ENCODE data around the gene TMEM187.

Gene TMEM187

GRCh38 chrX:153934762-153935325, 37.7 kb upstream of the TMEM187 start, which contains the start of gene NAA10:
Gene NAA10, minus strand, starts transcription at chrX:153935037. Its CDS starts 133 bp downstream, at chrX:153934904.
- in situ Hi-C loops (cut with MboI; ENCODE audit: low sequenced_read_pairs), result no loop called here

GRCh38 chrX:153935326-153935851, 37.2 kb upstream of the TMEM187 start:
- in situ Hi-C loops (cut with MboI; ENCODE audit: low sequenced_read_pairs), result no loop called here

DNA sequence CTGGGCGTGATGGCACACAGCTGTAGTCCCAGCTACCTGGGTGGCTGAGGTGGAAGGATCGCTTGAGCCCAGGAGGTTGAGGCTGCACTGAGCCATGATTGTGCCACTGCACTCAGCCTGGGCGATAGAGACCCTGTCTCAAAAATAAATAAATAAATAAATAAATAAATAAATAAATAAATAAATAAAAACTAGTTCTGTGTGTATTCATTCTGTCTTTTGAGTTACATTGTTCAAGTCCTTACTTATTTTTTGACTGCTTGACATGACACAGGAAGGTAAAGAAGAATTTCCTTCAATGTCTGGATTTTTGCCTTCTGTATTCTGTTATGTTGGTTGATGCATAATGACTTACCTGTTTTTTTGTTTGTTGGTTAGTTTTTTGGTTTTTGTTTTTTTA, 35.5 kb upstream of the TMEM187 start:
- in situ Hi-C loops (cut with MboI; ENCODE audit: low sequenced_read_pairs), result no loop called here

DNA sequence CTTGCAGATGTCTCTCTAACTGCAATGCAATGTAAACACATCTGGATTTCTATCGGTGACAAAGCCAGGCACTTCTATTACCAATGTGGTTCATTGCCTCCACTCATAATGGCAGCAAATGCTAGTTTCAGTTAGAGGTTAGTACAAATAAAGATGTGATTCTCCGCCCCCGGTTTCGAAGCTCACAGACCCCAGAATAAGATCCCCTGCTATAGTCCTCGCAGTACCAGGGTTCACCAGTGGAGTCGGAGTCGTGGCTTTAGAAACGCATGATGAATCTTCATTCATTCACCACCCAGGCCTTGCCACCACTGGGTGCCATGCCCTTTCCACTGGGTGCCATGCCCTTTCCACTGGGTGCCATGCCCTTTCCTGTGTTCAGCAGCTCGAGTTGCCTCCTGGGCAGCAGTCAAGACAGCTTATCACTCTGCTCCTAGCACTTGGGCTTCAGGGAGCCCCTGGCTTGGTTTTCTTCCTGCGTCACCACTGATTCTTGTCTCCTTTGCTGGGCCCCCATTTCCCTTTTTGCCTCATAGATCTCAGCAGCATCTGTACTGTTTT, 34.2 kb upstream of the TMEM187 start:
- in situ Hi-C loops (cut with MboI; ENCODE audit: low sequenced_read_pairs), result no loop called here

DNA sequence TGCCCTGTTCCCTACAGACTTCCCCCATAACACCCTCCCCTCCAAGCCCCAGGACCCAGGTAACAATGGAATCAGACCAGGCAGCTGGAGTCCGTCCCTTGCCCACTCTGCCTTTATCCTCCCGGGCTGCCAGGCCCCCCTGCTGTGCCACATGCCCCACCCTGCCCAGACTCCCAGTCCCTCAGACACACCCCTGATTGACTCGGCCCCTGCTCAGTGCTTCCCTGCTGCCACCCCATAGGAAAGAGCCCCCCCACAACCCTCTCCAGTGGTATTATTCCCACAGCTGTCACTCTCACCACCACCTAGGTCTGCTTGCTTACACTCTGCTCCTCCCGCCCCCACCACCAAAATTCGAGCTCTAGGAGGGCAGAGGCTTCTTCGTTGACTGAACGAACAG, 33.0 kb upstream of the TMEM187 start:
- in situ Hi-C loops (cut with MboI; ENCODE audit: low sequenced_read_pairs), result no loop called here

GRCh38 chrX:153941336-153942252, 31.0 kb upstream of the TMEM187 start:
- in situ Hi-C loops (cut with MboI; ENCODE audit: low sequenced_read_pairs), result no loop called here

DNA sequence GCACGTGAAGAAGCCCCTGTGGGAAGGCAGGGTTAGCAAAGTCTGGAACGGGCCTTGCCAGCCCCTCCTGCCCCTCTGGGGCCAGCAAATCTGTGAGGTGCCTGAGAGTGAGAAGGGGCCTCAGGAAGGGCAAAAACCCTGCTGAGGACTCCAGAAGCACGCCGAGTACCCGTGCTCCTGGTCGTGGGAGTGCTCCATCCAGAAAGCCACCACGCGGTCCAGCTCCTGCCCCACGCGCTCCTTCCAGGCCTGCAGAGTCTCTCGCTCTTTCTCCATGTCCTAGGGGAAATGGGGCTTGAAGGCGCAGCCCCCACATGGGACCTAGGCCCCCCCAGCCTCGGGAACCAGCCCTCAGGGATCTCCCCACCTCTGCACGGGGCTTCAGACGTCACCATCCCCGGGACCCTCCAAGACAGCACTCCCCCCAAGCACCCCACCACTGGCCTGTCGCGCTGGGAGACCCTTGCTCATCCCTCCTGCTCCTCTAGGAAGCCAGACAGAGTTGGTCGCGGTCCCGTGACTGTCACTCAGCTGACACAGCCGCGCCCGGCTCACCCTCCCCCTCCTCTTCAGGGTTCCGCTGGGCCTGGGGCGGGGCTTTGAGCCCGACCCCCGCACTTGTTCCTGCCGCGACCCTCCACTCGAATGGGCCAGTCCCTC, 28.3 kb upstream of the TMEM187 start, which contains the start of gene RENBP:
Gene RENBP, minus strand, starts transcription at position 504 of the 660 bp plus-strand sequence. Its CDS starts 33 bp downstream, at position 471.
- in situ Hi-C loops (cut with MboI; ENCODE audit: low sequenced_read_pairs), result no loop called here

DNA sequence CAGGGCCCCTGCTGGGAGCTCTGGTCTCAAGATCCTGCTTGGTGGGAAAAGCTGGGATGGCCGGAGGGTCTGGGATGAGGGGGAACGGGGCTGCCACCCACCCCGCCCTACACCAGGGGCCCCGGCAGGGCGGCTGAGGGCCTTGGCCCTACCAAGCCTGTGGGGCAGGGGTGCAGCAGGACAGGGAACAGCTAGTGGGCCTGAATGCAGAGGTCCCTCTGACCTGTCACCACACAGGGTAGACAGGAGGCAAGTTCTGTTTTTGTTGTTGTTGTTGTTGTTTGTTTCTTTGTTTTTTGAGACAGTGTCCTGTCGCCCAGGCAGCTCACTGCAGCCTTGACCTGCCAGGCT, 27.8 kb upstream of the TMEM187 start:
- in situ Hi-C loops (cut with MboI; ENCODE audit: low sequenced_read_pairs), result no loop called here

- in situ Hi-C loops (cut with MboI; ENCODE audit: low sequenced_read_pairs), result no loop called here
Measured at GRCh38 chrX:153945956-153946943, 26.3 kb upstream of the TMEM187 start.

DNA sequence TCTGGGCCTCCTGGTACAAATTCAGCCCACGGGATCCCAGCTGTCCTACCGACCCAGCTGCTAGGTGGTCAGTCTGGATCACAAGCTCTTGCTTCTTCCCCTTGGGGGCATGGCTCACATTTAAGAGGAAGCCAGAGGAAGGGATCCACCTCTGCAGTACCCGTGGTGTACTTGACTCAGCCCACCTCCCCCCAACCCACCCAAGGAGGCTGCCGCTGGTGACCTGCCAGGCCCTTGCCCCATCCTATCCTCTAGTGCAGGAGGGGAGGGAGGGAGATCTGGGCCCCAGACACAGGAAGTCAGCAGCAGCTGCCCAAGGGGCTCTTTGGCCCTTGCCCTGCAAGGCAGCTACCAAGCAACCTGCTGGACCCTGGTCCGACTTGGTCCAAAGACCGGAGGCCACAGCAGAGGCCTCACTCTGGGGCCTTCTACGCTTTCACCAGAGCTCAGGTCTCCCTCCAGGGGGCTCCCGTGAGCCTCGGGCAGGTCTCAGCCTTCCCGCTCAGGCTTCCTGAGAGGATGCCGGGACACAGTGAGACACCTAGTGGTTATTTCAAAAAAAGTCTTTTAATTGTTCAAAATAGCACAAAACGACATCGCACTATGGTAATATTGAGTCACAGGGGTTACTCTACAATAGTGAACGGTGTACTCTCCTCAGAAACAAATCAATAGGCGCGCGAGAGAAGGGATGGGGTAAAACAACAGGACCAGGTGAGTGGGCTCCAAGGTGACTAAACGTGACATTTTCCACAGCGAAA, 25.4 kb upstream of the TMEM187 start:
- in situ Hi-C loops (cut with MboI; ENCODE audit: low sequenced_read_pairs), result no loop called here

- in situ Hi-C loops (cut with MboI; ENCODE audit: low sequenced_read_pairs), result no loop called here
Measured at GRCh38 chrX:153948002-153948466, 24.5 kb upstream of the TMEM187 start.

DNA sequence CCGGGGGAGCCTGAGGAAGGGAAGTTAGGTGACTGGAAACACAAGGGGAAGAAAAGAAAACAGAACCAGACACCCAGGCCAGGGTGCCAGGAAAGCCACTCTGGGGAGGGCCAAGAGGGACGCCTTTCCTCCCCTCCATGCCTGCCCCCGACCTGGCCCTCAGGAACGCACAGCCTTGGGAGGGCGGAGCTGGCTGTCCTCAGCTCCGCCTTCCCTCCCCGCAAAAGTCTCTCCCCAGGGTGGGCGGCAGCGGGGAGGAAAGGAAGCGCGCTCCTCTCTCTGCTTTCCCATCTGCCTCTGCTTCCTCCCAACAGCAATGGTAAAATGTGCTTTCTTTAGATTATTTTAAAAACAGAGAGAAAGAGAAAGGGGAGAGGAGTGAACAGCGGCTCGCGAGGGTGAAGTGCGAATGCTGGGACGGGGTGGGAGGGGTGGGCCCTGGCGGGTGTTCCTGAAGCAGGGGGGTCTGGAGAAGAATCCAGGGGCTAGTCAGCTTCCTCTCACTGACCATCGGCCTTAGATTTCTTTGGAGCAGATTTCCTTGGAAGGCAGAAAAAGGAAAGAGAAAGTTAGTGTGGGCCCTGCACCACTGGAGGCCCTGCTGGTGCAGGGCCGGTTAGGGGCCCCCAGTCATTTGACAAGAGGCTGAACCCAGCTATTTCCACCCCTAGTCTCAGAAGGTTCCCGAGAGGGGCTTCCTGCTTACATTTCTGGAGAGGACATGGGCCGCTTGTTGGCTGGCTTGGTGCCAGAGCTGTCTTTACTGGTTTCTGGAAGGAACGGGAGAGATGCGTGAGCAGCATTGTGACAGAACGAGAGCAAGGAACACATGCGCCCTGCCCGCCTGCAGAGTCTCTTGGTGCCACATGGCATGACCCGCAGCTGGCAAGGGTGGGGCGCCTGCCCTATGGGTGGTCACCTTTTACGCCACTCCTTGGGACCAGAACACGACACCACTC, 23.4 kb upstream of the TMEM187 start:
- in situ Hi-C loops (cut with MboI; ENCODE audit: low sequenced_read_pairs), result no loop called here

DNA sequence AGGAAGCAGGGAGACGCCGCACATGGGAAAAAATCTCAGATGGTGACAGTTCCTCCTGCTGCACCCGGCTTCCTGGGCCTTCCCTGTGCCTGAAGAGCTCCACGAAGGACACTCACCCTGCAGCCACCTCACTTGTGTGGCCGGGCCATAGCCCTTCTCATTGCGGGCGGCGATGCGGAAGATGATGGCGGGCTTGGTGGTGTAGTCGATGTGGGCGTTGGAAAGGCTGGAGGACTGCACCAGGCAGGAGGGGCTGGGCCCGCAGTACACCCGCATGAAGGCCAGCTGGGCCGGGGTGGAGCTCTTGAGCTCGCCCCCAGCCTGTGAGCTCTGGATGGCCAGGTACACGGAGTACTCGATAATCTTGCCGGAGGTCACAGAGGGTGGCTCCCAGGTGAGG, 22.4 kb upstream of the TMEM187 start:
- in situ Hi-C loops (cut with MboI; ENCODE audit: low sequenced_read_pairs), result no loop called here

GRCh38 chrX:153951683-153952372, 20.7 kb upstream of the TMEM187 start:
- in situ Hi-C loops (cut with MboI; ENCODE audit: low sequenced_read_pairs), result no loop called here

- in situ Hi-C loops (cut with MboI; ENCODE audit: low sequenced_read_pairs), result no loop called here
Measured at GRCh38 chrX:153952373-153953026, 20.1 kb upstream of the TMEM187 start.

GRCh38 chrX:153953342-153953830, 19.2 kb upstream of the TMEM187 start:
- in situ Hi-C loops (cut with MboI; ENCODE audit: low sequenced_read_pairs), result no loop called here

Data from hTERT RPE-1 (cell line).